Tibial nerve (tissue), 4 donors: ENCODE results near the gene CRYGA.

ENCODE experiments used
- EP300 ChIP-seq, 2 donors: sonication (generic); formaldehyde crosslinking; IDR thresholded peaks; one replicate each; pipeline ENCODE4 v1.6.1; 2017; ENCODE audit warnings: antibody characterized with exemption in 2 of 2, mild to moderate bottlenecking in 1 of 2
- POLR2A ChIP-seq, 2 donors: fragments of 450-650 bp; IDR thresholded peaks; one replicate each; pipeline ENCODE4 v1.6.1; 2017; ENCODE audit warnings: antibody characterized with exemption in 2 of 2, mild to moderate bottlenecking in 2 of 2, moderate library complexity in 2 of 2
- TF ChIP-seq, protein P1 (sequence below), 5 experiments: fragments of 200-600 bp in 3 of 5; fragments of 450-650 bp in 2 of 5; sonication (generic) in 3 of 5; IDR thresholded peaks; one replicate each; pipeline ENCODE4 v1.5.1; 2016 to 2019; ENCODE audit warnings: antibody characterized with exemption in 5 of 5, mild to moderate bottlenecking in 3 of 5, moderate library complexity in 2 of 5

DNA sequence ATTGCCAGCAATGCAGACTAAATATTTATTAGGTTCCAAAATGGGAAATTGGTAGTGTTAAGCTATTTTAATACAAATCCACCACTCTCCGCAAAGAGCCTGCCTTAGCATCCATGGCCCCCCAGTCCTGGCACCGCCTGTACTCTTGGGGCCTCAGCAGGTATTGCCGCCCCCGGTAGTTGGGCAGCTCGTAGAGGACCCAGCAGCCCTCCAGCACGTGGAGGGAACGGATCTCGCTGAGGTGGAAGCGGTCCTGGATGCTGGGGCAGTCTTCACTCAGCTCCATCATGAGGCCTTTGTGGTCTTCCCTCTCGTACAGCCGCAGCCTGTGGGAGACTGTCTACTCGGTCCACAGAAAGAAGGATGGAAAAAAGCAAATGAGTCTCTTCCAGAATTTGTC, 35.3 kb downstream of the CRYGA start:
- TF ChIP-seq, protein P1, sequence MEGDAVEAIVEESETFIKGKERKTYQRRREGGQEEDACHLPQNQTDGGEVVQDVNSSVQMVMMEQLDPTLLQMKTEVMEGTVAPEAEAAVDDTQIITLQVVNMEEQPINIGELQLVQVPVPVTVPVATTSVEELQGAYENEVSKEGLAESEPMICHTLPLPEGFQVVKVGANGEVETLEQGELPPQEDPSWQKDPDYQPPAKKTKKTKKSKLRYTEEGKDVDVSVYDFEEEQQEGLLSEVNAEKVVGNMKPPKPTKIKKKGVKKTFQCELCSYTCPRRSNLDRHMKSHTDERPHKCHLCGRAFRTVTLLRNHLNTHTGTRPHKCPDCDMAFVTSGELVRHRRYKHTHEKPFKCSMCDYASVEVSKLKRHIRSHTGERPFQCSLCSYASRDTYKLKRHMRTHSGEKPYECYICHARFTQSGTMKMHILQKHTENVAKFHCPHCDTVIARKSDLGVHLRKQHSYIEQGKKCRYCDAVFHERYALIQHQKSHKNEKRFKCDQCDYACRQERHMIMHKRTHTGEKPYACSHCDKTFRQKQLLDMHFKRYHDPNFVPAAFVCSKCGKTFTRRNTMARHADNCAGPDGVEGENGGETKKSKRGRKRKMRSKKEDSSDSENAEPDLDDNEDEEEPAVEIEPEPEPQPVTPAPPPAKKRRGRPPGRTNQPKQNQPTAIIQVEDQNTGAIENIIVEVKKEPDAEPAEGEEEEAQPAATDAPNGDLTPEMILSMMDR (IDR thresholded peaks at IDR 0.05): no peak
- TF ChIP-seq POLR2A (IDR thresholded peaks at IDR 0.05) (no peak), EP300 (IDR thresholded peaks at IDR 0.05) (no peak)
